ENCODE data around the gene KLHL29.

Gene KLHL29

DNA sequence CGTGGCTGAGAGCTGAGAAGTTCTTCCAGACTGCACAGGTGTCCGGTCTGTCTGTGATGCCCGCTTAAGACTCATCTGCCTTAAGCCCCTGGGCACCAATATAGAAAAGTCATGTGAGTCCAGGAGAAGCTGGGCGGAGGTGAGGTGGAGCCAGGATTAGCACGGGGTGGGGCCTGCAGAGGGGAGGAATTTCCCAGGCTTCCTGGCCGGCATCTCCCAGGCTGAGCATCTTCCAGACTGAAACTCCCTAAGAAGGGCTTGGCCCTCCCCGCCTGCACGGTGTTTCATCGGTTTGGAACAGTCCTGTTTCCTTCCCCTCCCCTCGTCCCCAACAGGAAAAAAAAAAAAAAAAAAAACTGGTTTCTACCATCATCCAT, 271.6 kb downstream of the KLHL29 start:
- TF ChIP-seq, protein P1, sequence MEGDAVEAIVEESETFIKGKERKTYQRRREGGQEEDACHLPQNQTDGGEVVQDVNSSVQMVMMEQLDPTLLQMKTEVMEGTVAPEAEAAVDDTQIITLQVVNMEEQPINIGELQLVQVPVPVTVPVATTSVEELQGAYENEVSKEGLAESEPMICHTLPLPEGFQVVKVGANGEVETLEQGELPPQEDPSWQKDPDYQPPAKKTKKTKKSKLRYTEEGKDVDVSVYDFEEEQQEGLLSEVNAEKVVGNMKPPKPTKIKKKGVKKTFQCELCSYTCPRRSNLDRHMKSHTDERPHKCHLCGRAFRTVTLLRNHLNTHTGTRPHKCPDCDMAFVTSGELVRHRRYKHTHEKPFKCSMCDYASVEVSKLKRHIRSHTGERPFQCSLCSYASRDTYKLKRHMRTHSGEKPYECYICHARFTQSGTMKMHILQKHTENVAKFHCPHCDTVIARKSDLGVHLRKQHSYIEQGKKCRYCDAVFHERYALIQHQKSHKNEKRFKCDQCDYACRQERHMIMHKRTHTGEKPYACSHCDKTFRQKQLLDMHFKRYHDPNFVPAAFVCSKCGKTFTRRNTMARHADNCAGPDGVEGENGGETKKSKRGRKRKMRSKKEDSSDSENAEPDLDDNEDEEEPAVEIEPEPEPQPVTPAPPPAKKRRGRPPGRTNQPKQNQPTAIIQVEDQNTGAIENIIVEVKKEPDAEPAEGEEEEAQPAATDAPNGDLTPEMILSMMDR (IDR thresholded peaks at IDR 0.05; ENCODE audit: low read length, missing control alignments), result no peak

DNA sequence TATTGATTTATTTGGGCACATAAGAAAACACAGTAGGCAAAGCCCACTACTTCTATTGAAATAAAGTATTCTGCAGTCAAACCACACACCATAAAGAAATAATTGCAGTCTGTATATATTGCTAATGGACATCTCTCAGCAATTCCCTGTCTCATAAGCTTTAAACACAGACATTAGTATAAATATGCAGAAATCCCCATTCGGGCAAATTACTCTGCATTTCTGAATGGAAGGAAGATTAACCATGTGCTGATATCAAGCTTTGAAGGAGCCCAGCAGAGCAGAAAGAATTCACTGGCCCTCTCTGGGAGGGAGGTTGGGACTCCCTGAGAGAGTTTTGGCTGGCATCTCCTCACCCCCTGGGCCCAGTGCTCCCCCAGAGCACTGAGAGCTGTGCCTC, 272.4 kb downstream of the KLHL29 start:
- no peak overlapping the region for H3K4me3 ChIP-seq (replicated peaks; ENCODE audit: low read depth, low read length)
- TF ChIP-seq, protein P1 (IDR thresholded peaks at IDR 0.05; ENCODE audit: low read length, missing control alignments), result no peak

More for the DNA sequence above, 271.6 kb downstream of the KLHL29 start:
- no peak overlapping the region for H3K4me3 ChIP-seq (replicated peaks; ENCODE audit: low read depth, low read length)
- no peak for DNase-seq (ENCODE audit: low read depth)

DNA sequence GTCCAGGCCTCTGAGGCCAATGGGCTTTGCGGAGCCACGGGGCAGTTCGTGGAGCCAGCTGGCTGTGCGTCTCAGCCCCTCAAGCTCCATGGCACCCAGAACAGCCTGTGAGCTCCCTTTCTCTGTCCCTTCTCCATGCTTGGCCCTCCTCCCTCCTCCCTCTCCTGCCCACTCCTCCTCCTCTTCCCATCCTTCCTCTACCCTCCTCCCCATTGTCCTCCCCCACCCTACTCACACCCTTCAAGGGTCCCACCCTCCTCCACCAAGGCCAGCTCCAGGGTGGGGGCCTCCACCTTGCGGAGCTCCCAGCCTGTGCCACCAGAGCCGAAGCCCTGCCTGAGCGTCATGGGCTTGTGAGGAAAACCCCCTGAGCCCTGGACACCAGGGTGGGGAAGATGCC, 273.0 kb downstream of the KLHL29 start:
- TF ChIP-seq, protein P1 (IDR thresholded peaks at IDR 0.05; ENCODE audit: low read length, missing control alignments), result no peak
- H3K4me3 ChIP-seq (replicated peaks; ENCODE audit: low read depth, low read length), result no peak overlapping the region
- DNase-seq (ENCODE audit: low read depth), result no peak

More for the DNA sequence above, 272.4 kb downstream of the KLHL29 start:
- DNase-seq (ENCODE audit: low read depth), result no peak

DNA sequence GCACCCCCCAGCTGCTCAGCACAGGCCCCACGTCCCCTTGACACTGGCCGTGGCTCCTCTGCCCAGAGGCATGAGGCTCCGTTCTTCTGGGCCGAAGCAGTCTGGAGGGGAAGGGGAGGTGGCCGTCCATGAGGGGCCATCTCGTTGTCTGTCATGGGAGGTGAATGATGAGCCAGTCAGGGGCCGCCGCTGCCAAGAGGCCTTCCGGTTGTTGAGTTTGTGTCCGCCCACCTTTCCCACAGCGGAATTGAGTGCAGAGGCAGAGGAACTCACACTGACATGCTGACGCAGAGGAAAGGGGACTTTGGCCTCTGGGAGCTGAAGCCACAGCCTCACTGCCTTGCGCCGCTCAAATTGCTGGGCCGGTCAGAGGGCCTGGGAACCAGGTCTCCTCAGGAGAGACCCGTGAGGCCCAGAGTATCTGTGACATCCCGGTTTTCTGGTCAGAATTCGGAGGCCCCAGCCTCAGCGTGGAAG, 273.5 kb downstream of the KLHL29 start:
- DNase-seq (ENCODE audit: low read depth), result peak; percentile 16
- TF ChIP-seq, protein P1 (IDR thresholded peaks at IDR 0.05; ENCODE audit: low read length, missing control alignments), result no peak
- H3K4me3 ChIP-seq (replicated peaks; ENCODE audit: low read depth, low read length), result no peak overlapping the region

DNA sequence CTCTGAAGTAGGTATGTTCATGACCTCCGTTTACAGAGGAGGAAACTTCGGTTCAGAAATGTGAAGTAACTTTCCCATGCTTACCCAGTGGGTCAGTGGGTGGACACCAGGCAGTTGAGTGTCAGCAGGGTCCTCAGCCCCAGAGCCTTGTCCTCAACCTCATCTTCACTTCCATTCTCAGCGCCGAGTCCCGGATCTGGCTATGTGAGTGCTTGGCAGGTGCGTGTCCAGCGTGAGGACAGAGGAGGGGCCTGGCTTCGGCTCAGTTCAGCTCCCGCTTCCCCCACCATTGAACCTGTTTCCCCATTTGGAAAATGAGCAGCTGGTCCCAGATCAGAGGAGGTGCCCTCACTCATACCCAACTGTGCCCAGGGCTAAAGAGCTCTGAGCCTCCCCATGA, 274.3 kb downstream of the KLHL29 start:
- no peak overlapping the region for H3K4me3 ChIP-seq (replicated peaks; ENCODE audit: low read depth, low read length)
- TF ChIP-seq, protein P1 (IDR thresholded peaks at IDR 0.05; ENCODE audit: low read length, missing control alignments), result no peak
- no peak for DNase-seq (ENCODE audit: low read depth)

DNA sequence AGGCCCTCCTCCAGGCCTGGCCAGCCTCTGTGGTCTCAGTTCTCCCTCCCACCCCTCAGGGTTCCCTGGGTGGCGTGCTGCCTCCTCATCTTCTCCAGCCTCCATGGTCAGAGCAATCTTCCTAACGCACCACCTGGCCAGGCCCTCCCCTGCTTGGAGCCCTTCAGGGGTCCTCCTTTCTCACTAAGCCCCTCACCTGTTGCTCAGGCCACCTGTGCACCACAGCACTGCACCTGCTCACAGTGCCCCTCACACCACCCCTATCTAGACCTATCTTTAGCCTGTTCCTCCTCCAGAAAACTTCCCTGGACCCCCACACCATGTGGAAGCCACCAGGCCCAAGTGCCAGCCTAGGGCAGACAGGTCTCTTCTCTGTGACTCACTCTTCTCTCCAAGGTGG, 274.8 kb downstream of the KLHL29 start:
- H3K4me3 ChIP-seq (replicated peaks; ENCODE audit: low read depth, low read length), result no peak overlapping the region
- TF ChIP-seq, protein P1 (IDR thresholded peaks at IDR 0.05; ENCODE audit: low read length, missing control alignments), result no peak
- DNase-seq (ENCODE audit: low read depth), result no peak

DNA sequence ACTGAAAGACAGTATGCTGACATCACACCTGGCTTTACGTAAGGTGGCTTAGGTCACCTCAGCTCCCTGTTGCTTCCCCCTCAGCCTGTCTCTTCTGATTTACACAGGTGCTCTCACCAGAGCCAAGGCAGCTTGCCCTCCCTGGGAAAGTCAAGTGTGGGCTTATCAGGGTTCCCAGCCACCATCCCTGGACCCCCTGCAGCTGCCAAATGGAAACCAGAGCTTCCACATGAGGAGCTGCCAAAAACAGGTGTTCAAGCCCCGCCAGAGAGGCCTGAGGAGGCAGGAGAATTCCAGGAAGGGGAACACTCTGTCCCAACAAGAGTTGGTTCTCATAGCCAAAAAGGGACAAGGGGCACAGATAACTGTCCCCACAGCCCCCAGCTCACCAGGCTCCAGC, 275.3 kb downstream of the KLHL29 start:
- H3K4me3 ChIP-seq (replicated peaks; ENCODE audit: low read depth, low read length), result no peak overlapping the region
- DNase-seq (ENCODE audit: low read depth), result no peak
- TF ChIP-seq, protein P1 (IDR thresholded peaks at IDR 0.05; ENCODE audit: low read length, missing control alignments), result no peak

Measured in fibroblast of pulmonary artery (primary cell).